22Rv1 (cell line): Measurements from ENCODE around the gene KATNAL1.
A peak's percentile ranks its signal among the peaks of the same experiment; 100 is the strongest.
"Not testable (repeated sequence)": the region's sequence is repeated elsewhere in the genome, so short reads cannot be mapped to it uniquely, and the experiment has no call there.

Experiments
- H3K27ac ChIP-seq: fragments of 450-650 bp; 2 replicates; pipeline ENCODE4 v1.5.1; 2017
- CTCF ChIP-seq: fragments of 450-650 bp; IDR thresholded peaks from 2 replicates; pipeline ENCODE4 v1.5.1; 2017; ENCODE audit warnings: mild to moderate bottlenecking
- ZFX ChIP-seq: fragments of 450-650 bp; IDR thresholded peaks from 2 replicates; pipeline ENCODE4 v1.6.1; 2017; ENCODE audit warnings: antibody characterized with exemption, borderline replicate concordance

KATNAL1 gene

GRCh38 chr13:30268673-30269072 is 38.7 kb downstream of the KATNAL1 start:
- H3K27ac ChIP-seq: no peak overlapping the region
- no peak for TF ChIP-seq ZFX
- TF ChIP-seq CTCF: no peak

DNA sequence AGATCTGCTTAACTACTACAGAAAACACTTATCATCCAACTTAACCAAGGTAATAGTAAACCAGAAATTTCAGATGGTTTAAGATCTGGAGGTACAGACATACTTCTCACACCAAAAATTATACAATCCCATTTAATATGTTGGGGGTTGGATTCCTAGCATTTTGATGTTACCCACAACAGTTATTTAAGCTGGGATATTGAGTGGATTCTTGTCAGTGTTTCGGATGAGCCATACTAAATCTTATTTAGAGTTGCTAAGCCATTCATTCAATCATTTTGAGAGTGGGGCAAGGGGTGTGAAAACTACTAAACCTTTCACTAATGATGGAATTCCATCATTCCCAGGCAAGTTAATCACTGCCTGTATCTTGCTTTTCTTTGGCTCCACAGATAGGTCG is 40.6 kb downstream of the KATNAL1 start:
- no peak overlapping the region for H3K27ac ChIP-seq
- TF ChIP-seq CTCF (no peak), ZFX (no peak)

- H3K27ac ChIP-seq: not testable (repeated sequence)
These were observed 48.1 kb downstream of the KATNAL1 start for GRCh38 chr13:30259149-30259733.

DNA sequence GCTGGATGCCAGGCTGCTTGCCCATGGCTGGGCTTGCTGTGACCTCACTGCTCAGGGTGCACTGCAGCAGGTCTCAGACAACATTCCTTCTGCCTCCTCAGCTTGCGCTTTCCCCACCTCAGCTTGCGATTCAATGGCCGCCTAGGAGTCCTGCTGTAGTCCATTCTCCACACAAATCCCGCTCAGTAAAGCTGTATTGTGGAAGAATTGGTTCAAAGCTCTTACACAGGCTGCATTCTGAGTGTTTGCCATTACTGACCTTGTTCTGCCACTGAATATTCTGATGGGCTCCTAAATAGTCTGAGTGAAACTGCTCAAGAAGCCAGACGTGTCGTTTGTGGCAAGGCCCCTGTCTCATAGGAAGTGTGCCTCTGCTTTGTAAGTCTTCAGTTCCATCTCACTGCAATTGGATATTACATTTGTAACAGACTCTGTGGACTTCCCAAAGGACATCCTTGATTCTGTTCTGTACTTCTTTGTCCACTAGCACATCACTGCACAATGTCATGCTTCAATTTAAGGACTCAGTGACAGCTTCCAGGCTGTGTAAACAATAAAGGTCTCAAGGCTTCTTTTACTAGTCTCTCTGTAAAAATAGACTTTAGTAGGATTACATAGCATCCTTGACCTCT is 49.8 kb downstream of the KATNAL1 start:
- H3K27ac ChIP-seq: no peak overlapping the region
- TF ChIP-seq CTCF: no peak
- no peak for TF ChIP-seq ZFX

- H3K27ac ChIP-seq: no peak overlapping the region
- TF ChIP-seq CTCF: no peak
- no peak for TF ChIP-seq ZFX
These were observed 50.5 kb downstream of the KATNAL1 start for GRCh38 chr13:30256713-30257467.

DNA sequence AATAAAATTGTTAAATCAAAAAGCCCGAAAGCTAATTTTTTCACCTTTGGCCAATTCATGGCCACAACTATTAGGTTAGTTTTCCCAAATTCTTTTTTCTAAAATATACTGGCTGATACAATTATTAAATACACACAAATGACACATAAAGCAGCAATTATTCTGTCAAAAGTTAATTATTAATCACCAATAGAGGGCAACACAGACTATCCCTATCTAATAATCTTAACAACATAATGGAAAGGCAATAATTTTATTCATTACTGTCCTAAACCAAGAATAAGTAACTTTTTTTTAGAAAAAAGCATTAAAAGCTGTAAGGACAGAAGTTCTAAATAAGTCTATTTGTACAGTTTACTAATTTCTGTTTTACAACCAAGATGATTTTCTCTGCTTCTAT is 51.7 kb downstream of the KATNAL1 start:
- TF ChIP-seq ZFX (no peak), CTCF (peak; percentile 25; the same call in 1 of the 2 replicates)
- H3K27ac ChIP-seq: no peak overlapping the region

DNA sequence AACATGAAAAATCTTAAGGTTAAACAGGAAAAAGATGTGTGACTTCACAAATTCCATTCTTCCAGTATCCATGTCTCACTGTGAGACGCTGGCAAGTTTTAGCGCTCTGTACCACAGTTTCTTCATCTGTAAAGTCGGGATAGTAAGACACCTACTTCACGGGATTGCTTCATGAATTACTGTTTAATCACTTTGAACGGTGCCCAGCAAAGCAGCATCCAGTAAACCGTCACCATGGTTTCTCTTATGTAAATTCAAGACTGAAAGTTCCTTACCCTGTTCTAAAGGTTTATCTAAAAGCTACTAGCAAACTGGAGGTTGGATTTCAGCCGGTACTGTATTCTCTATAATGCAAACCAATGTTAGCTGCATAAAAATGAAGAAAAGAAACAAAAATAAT is 53.5 kb downstream of the KATNAL1 start:
- TF ChIP-seq CTCF (no peak), ZFX (no peak)
- H3K27ac ChIP-seq: no peak overlapping the region
